ENCODE results near the gene ZC3HAV1L. TPM values are rescaled to one million over a fixed set of nuclear protein-coding genes. Genes with fewer than 3 reads are reported as not detected.

The ZC3HAV1L gene
- total and polyA plus RNA-seq, 2 experiments from 2014 or later, result 6.0 to 23.5 TPM

- peak overlapping the region; percentile 27 for H3K4me3 ChIP-seq
- H3K36me3 ChIP-seq, result no peaks in the 10 kb centered on the region
- H3K4me1 ChIP-seq (ENCODE audit: low read depth), result no peaks in the 10 kb centered on the region
- H3K27me3 ChIP-seq, result peaks cover 21% of the 10 kb centered on the region
- H3K27ac ChIP-seq, result no peak overlapping the region
- no peaks in the 10 kb centered on the region for H3K9me3 ChIP-seq (ENCODE audit: low read depth)
- peak in 1 of 2 donors; percentile 39 for DNase-seq (ENCODE audit: low read depth in 1 of 2, low spot score in 1 of 2)
- peak; percentile 5 for TF ChIP-seq CTCF (IDR thresholded peaks at IDR 0.05; ENCODE audit: low read depth, low read length)
Observed at GRCh38 chr7:139034855-139035585, 822 bp downstream of the ZC3HAV1L start.

GRCh38 chr7:139034336-139034735, 1.5 kb downstream of the ZC3HAV1L start:
- no peak for DNase-seq (ENCODE audit: low read depth in 1 of 2, low spot score in 1 of 2)
- Histone ChIP-seq H3K36me3 (no peaks in the 10 kb centered on the region), H3K27me3 (peaks cover 21% of the 10 kb centered on the region), H3K4me1 (ENCODE audit: low read depth) (no peaks in the 10 kb centered on the region), H3K9me3 (ENCODE audit: low read depth) (no peaks in the 10 kb centered on the region), H3K4me3 (no peak overlapping the region), H3K27ac (no peak overlapping the region)
- TF ChIP-seq CTCF (IDR thresholded peaks at IDR 0.05; ENCODE audit: low read depth, low read length), result no peak

- Histone ChIP-seq H3K36me3 (no peaks in the 10 kb centered on the region), H3K27ac (no peak overlapping the region), H3K27me3 (peaks cover 21% of the 10 kb centered on the region), H3K4me1 (ENCODE audit: low read depth) (no peaks in the 10 kb centered on the region), H3K4me3 (no peak overlapping the region), H3K9me3 (ENCODE audit: low read depth) (no peaks in the 10 kb centered on the region)
- TF ChIP-seq CTCF (IDR thresholded peaks at IDR 0.05; ENCODE audit: low read depth, low read length), result no peak
- DNase-seq (ENCODE audit: low read depth in 1 of 2, low spot score in 1 of 2), result no peak
Observed at GRCh38 chr7:139033346-139034114, 2.3 kb downstream of the ZC3HAV1L start.

DNA sequence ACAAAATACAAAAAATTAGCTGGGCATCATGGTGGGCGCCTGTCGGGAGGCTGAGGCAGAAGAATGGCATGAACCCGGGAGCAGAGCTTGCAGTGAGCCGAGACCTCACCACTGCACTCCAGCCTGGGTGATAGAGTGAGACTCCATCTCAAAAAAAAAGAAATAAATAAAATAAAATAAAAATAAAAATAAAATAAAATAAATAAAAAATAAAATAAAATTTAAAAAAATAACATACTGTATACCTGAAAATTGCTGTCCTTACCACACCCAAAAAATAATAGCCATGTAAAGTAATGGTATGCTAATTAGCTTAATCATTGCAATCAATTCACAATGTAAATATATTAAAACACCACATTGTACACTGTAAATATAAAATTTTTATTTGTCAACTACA, 3.4 kb downstream of the ZC3HAV1L start:
- Histone ChIP-seq H3K27me3 (peaks cover 18% of the 10 kb centered on the region), H3K27ac (no peak overlapping the region), H3K4me3 (no peak overlapping the region), H3K4me1 (ENCODE audit: low read depth) (no peaks in the 10 kb centered on the region), H3K36me3 (no peaks in the 10 kb centered on the region), H3K9me3 (ENCODE audit: low read depth) (no peaks in the 10 kb centered on the region)
- DNase-seq (ENCODE audit: low read depth in 1 of 2, low spot score in 1 of 2), result no peak
- no peak for TF ChIP-seq CTCF (IDR thresholded peaks at IDR 0.05; ENCODE audit: low read depth, low read length)

GRCh38 chr7:139029353-139029752, 6.5 kb downstream of the ZC3HAV1L start:
- no peak for TF ChIP-seq CTCF (IDR thresholded peaks at IDR 0.05; ENCODE audit: low read depth, low read length)
- H3K36me3 ChIP-seq, result no peaks in the 10 kb centered on the region

More at GRCh38 chr7:139029353-139029752, 6.5 kb downstream of the ZC3HAV1L start:
- no peak for DNase-seq (ENCODE audit: low read depth in 1 of 2, low spot score in 1 of 2)
- Histone ChIP-seq H3K4me1 (ENCODE audit: low read depth) (no peaks in the 10 kb centered on the region), H3K27me3 (no peaks in the 10 kb centered on the region), H3K4me3 (no peak overlapping the region), H3K27ac (no peak overlapping the region), H3K9me3 (ENCODE audit: low read depth) (no peaks in the 10 kb centered on the region)

Measured in cardiac muscle cell (in vitro differentiated cells and primary cell).